Activated naive CD4-positive, alpha-beta T cell treated with anti-CD3 and anti-CD28 coated beads, Interleukin-2, amount 50 U/mL, for 24 hours (primary cell): ENCODE measurements around the gene CBX3.
"Not testable (repeated sequence)": the region's sequence is repeated elsewhere in the genome, so short reads cannot be mapped to it uniquely, and the experiment has no call there.

Source experiments
- H3K27ac Mint-ChIP-seq: one replicate; pipeline ENCODE4 v1.8.0; 2021; ENCODE audit warnings: mild to moderate bottlenecking, mixed read lengths
- H3K27me3 Mint-ChIP-seq: one replicate; pipeline ENCODE4 v1.8.0; 2021; ENCODE audit warnings: mixed read lengths
- H3K36me3 Mint-ChIP-seq: one replicate; pipeline ENCODE4 v1.8.0; 2021; ENCODE audit warnings: mixed read lengths
- H3K4me1 Mint-ChIP-seq: one replicate; pipeline ENCODE4 v1.8.0; 2021; ENCODE audit warnings: mixed read lengths
- H3K4me3 Mint-ChIP-seq: one replicate; pipeline ENCODE4 v1.8.0; 2021; ENCODE audit warnings: mild to moderate bottlenecking, mixed read lengths
- H3K9me3 Mint-ChIP-seq: one replicate; pipeline ENCODE4 v1.8.0; 2021; ENCODE audit warnings: mixed read lengths

The CBX3 gene

DNA sequence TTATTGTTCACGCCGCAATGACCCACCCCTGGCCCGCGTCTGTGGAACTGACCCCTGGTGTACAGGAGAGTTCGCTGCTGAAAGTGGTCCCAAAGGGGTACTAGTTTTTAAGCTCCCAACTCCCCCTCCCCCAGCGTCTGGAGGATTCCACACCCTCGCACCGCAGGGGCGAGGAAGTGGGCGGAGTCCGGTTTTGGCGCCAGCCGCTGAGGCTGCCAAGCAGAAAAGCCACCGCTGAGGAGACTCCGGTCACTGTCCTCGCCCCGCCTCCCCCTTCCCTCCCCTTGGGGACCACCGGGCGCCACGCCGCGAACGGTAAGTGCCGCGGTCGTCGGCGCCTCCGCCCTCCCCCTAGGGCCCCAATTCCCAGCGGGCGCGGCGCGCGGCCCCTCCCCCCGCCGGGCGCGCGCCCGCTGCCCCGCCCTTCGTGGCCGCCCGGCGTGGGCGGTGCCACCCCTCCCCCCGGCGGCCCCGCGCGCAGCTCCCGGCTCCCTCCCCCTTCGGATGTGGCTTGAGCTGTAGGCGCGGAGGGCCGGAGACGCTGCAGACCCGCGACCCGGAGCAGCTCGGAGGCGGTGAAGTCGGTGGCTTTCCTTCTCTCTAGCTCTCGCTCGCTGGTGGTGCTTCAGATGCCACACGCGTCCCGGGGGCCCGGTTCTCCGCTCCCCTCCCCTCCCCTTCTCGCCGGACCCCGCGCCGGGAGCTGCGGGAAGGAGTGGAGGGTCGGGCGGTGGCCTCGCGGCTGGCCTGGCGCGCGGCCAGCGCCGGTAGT, at the start of gene CBX3:
Gene CBX3 (plus strand): TSS at position 499 of the 772 bp plus-strand sequence. CDS start 1,254 bp downstream, outside the sequence.
- no peaks in the 10 kb centered on the region for H3K27me3 Mint-ChIP-seq
- H3K9me3 Mint-ChIP-seq: no peaks in the 10 kb centered on the region
- H3K4me3 Mint-ChIP-seq: peak within 1 kb of the TSS; percentile 100
- H3K27ac Mint-ChIP-seq: peak within 1 kb of the TSS; percentile 100
- peaks cover 45% of the 10 kb centered on the region for H3K4me1 Mint-ChIP-seq
- peaks cover 42% of the 10 kb centered on the region for H3K36me3 Mint-ChIP-seq

DNA sequence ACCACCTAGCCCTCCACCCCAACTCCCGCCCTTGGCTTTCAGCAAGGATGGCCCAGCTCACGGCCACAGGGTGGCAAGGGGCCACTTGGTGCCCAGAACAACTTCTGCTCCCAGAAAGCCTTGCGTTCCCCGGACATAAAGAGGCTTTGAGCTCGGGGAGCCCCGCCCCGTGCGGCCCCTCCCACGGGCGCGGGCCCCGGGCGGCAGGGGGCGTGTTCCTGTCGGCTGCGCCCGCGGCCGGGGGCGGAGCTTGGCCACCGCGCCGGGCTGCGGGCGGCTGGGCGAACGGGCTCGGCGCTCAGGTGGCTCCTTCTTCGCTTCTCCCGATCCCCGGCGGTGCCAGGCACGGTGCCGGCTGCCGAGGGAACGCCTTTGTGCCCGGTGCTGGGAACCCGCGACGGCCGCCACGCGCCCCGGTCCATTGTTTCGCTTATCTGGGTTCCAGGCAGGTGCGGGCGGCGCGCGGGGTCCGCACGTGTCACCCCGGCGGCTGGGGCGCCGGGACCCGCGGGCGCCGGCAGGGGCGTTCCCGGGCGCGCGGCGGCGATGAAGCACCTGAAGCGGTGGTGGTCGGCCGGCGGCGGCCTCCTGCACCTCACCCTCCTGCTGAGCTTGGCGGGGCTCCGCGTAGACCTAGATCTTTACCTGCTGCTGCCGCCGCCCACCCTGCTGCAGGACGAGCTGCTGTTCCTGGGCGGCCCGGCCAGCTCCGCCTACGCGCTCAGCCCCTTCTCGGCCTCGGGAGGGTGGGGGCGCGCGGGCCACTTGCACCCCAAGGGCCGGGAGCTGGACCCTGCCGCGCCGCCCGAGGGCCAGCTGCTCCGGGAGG, 49.4 kb upstream of the CBX3 start, which contains the start of gene NFE2L3:
Gene NFE2L3 (plus strand): TSS at position 246 of the 829 bp plus-strand sequence. CDS start 301 bp downstream, at position 547.
- no peaks in the 10 kb centered on the region for H3K27me3 Mint-ChIP-seq
- no peaks in the 10 kb centered on the region for H3K9me3 Mint-ChIP-seq
- peak within 1 kb of the TSS; percentile 98 for H3K27ac Mint-ChIP-seq
- peak within 1 kb of the TSS; percentile 96 for H3K4me3 Mint-ChIP-seq
- H3K4me1 Mint-ChIP-seq: peaks cover 53% of the 10 kb centered on the region
- peaks cover 2% of the 10 kb centered on the region for H3K36me3 Mint-ChIP-seq

- H3K4me3 Mint-ChIP-seq: peak overlapping the region; percentile 96
- not testable (repeated sequence) for H3K36me3 Mint-ChIP-seq, H3K27me3 Mint-ChIP-seq, H3K9me3 Mint-ChIP-seq
- peaks cover 59% of the 10 kb centered on the region for H3K4me1 Mint-ChIP-seq
- peak overlapping the region; percentile 98 for H3K27ac Mint-ChIP-seq
Measured at GRCh38 chr7:26152782-26153240, 48.7 kb upstream of the CBX3 start.

- Mint-ChIP-seq H3K27ac (peak overlapping the region; percentile 98), H3K9me3 (no peaks in the 10 kb centered on the region), H3K36me3 (peaks cover 3% of the 10 kb centered on the region), H3K27me3 (no peaks in the 10 kb centered on the region), H3K4me1 (peaks cover 65% of the 10 kb centered on the region), H3K4me3 (peak overlapping the region; percentile 96)
Measured at GRCh38 chr7:26153241-26153822, 48.2 kb upstream of the CBX3 start.

DNA sequence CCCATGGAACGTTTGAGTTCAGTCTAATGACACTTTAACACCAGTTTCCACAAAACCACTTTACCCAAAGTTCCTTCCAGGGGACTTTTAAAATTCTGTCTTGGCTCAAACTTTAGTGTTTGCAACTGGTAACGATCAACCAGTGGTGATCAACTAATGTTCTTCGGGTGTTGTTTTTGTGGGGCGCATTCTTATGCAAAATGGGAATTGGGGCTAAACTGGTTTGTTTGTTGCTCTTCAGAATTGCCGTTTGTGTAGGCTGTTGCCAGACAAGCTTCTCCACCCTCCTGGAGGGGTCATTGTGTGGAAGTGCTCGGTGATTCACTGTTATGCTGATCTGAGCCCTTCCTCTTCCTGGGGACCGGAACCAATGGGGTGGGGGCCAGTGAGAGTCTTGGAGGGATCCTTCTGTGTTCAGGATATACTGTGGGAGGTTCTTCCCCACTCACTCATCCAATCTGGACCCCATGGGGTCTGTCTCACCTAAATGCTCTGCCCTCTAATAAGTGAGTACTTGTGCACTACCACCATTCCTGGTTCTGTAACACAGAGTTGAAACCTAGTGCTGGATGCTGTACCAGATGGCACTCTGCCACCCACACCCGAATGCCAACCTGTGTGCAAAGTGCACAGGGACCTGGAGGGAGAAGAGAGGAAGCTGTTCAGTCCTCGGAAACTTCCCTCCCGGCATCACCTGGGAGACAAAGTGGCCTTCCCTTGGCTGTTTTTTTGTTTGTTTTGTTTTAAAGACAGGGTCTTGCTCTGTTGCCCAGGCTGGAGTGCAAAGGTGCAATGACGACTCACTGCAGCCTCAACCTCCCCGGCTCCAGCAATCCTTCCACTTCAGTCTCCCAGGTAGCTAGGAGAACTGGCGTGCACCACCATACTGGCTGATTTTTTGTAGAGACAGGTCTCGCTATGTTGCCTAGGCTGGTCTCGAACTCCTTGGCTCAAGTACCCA, 47.4 kb upstream of the CBX3 start:
- peak overlapping the region; percentile 96 for H3K4me3 Mint-ChIP-seq
- peak overlapping the region; percentile 98 for H3K27ac Mint-ChIP-seq
- no peaks in the 10 kb centered on the region for H3K9me3 Mint-ChIP-seq
- H3K36me3 Mint-ChIP-seq: peaks cover 5% of the 10 kb centered on the region
- H3K4me1 Mint-ChIP-seq: peaks cover 72% of the 10 kb centered on the region
- H3K27me3 Mint-ChIP-seq: no peaks in the 10 kb centered on the region

DNA sequence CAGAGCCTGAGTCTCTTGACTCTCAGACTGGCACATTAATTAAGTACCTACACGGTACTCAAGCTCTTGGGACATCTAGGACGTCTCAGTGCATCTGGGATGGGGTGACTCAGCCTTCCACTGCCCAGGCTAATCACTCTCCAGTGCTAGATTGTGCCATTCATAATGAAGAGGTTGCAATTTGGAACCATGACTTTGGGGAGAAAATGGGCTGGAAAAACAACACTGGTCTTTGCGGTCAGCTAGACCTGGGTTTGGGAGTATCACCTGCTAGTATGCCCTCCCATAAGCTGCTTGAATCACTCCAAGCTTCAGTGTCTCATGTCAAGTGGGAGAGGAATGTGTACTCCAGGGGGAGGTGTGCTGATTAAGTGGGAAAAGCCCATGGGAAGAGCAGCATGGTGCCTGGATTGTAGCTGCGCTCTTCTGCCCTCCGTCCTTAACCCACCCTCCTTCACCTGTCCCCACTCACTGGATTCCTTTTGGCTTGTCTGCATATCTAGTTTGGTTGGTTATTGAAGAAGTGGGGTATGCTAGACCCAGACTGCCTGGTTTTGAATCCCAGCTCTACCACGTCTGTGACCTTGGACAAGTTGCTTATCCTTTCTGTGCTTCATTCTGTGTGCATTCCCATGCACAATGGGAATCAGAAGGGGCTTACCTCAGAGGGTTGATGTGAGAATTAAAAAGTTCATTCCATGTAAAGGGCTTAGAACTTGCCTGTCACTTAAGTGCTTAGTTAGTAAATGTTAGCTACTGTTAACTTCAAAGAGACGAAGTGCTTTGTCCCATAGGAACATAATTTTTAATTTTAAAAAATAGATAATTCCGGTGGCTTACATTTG, 45.8 kb upstream of the CBX3 start:
- Mint-ChIP-seq H3K27me3 (no peaks in the 10 kb centered on the region), H3K4me1 (peaks cover 81% of the 10 kb centered on the region), H3K27ac (peak overlapping the region; percentile 90), H3K36me3 (peaks cover 5% of the 10 kb centered on the region), H3K9me3 (no peaks in the 10 kb centered on the region), H3K4me3 (peak overlapping the region; percentile 76)

DNA sequence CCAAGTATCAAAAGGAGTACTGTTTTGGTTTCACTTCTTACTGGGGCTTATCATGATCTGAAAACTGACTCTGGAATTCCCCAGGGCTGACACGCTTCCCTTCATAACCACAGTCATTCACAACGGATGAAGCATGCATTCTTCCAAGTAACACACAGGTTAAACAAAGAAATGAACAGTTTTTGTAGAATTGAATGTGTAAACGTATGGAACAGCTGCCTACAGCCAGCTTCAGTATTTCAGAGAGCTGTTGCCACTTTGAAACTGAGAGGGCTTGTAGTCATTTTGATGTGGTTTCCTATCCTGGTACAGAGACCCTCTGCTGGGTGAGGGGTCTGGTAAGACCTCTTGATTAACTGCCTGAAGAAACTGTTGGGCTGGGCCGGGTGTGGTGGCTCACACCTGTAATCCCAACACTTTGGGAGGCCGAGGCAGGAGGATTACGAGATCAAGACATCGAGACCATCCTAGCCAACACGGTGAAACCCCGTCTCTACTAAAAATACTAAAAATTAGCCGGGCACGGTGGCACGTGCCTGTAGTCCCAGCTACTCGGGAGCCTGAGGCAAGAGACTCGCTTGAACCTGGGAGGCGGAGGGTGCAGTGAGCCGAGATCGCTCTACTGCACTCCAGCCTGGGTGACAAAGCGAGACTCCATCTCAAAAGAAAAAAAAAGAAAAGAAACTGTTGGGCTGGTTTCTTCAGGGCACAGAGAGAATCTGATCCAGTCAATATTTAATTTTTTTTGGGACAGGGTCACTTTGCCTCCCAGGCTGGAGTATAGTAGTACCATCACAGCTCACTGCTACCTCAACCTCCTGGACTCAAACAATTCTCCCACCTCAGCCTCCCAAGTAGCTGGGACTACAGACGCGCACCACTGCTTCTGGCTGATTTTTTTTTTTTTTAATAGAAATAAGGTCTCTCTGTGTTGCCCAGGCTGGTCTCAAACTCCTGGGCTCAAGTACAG, 44.8 kb upstream of the CBX3 start:
- no peaks in the 10 kb centered on the region for H3K9me3 Mint-ChIP-seq
- H3K27ac Mint-ChIP-seq: peak overlapping the region; percentile 90
- peak overlapping the region; percentile 76 for H3K4me3 Mint-ChIP-seq
- H3K36me3 Mint-ChIP-seq: peaks cover 5% of the 10 kb centered on the region
- H3K27me3 Mint-ChIP-seq: no peaks in the 10 kb centered on the region
- H3K4me1 Mint-ChIP-seq: peaks cover 74% of the 10 kb centered on the region

DNA sequence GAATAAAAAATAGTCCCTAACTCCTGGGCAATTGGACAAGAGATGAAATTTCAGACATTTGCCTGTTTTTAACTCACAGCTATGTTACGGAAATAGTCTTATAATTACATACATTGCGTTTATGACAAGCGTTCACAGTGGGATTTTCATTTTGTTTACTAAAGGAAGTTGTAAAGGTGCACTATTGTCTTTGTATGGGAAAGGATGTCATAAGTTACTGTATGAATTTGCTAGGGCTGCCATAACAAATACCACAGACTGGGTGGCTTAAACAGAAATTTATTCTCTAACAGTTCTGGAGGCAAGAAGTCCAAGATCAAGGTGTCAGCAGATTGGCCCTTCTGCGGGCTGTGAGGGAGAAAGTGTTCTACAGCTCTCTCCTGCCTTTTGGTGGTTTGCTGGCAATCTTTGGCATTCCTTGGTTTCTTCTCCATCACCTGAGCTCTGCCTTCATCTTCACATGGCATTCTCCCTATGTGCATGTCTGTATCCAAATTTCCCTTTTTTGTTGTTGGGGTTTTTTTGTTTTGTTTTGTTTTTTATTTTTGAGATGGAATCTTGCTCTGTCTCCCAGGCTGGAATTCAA, 43.9 kb upstream of the CBX3 start:
- Mint-ChIP-seq H3K4me3 (peak overlapping the region; percentile 76), H3K9me3 (no peaks in the 10 kb centered on the region), H3K36me3 (peaks cover 5% of the 10 kb centered on the region), H3K27ac (peak overlapping the region; percentile 72), H3K4me1 (peaks cover 79% of the 10 kb centered on the region), H3K27me3 (no peaks in the 10 kb centered on the region)

DNA sequence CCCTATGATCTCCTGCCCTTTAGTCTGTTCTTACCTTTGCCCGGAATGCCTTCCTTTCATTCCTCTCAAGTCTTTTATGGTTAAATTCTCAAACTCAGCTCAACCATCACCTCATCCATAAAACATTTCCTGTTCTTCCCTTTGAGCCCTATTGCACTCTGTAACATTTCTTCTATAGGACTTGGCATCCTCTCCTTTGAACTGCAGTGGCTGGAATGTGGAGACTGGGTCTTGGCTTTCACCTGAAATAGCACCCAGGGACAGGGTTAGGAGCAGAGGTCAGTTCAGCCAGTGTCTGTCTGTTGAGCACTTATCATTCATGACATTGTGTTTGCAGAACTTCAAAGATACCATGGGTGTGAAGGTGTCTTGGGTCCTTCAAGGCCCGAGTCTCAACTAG, 42.3 kb upstream of the CBX3 start:
- Mint-ChIP-seq H3K9me3 (no peaks in the 10 kb centered on the region), H3K27me3 (no peaks in the 10 kb centered on the region), H3K4me3 (peak overlapping the region; percentile 8), H3K27ac (peak overlapping the region; percentile 60), H3K4me1 (peaks cover 73% of the 10 kb centered on the region), H3K36me3 (peaks cover 5% of the 10 kb centered on the region)

DNA sequence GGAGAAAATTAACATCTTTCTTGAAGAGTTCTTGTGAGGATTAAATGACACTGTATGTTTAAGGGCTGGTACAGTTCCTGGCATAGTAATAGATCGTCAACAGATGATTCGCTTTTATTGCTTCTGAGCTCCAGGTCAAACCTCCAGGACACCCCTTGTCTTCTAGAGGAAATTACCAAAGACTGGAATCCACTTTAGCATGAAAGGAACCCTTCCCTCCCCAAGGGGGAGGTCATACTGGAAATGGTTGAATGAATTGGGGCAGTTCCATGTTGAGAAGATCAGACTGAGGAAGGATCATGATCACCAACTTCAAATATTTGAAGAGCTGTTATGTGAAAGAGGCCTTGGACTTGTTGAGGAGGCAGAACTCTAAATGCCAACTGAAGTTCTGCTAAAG, 40.6 kb upstream of the CBX3 start:
- peaks cover 56% of the 10 kb centered on the region for H3K4me1 Mint-ChIP-seq
- no peaks in the 10 kb centered on the region for H3K9me3 Mint-ChIP-seq
- peaks cover 7% of the 10 kb centered on the region for H3K36me3 Mint-ChIP-seq
- H3K27me3 Mint-ChIP-seq: no peaks in the 10 kb centered on the region
- H3K4me3 Mint-ChIP-seq: no peak overlapping the region
- no peak overlapping the region for H3K27ac Mint-ChIP-seq

GRCh38 chr7:26162431-26162830, 39.1 kb upstream of the CBX3 start:
- H3K36me3 Mint-ChIP-seq: peaks cover 7% of the 10 kb centered on the region
- H3K27me3 Mint-ChIP-seq: no peaks in the 10 kb centered on the region
- H3K4me3 Mint-ChIP-seq: no peak overlapping the region
- H3K27ac Mint-ChIP-seq: no peak overlapping the region
- no peaks in the 10 kb centered on the region for H3K9me3 Mint-ChIP-seq
- H3K4me1 Mint-ChIP-seq: peaks cover 53% of the 10 kb centered on the region

GRCh38 chr7:26163804-26164203, 37.7 kb upstream of the CBX3 start:
- H3K9me3 Mint-ChIP-seq, H3K27ac Mint-ChIP-seq, H3K27me3 Mint-ChIP-seq, H3K4me3 Mint-ChIP-seq, H3K36me3 Mint-ChIP-seq: not testable (repeated sequence)
- H3K4me1 Mint-ChIP-seq: peaks cover 42% of the 10 kb centered on the region
